A673 (cell line): ENCODE data around the gene USP34.

Source experiments
- EZH2 ChIP-seq: fragments of 200-600 bp; sonication (generic); IDR thresholded peaks from 2 replicates; pipeline ENCODE4 v1.6.1; 2017; ENCODE audit warnings: borderline replicate concordance, low read depth, mild to moderate bottlenecking, mixed read lengths, antibody characterized with exemption, low read length; ENCODE audit not compliant: poor library complexity, severe bottlenecking
- TF ChIP-seq, protein P1 (sequence below): fragments of 300-800, 200-600 bp; sonication (generic); conservative IDR thresholded peaks from 2 replicates; pipeline ENCODE4 v1.5.1; 2017; ENCODE audit warnings: low read depth, mild to moderate bottlenecking, antibody characterized with exemption, low read length, moderate library complexity, mixed read lengths

DNA sequence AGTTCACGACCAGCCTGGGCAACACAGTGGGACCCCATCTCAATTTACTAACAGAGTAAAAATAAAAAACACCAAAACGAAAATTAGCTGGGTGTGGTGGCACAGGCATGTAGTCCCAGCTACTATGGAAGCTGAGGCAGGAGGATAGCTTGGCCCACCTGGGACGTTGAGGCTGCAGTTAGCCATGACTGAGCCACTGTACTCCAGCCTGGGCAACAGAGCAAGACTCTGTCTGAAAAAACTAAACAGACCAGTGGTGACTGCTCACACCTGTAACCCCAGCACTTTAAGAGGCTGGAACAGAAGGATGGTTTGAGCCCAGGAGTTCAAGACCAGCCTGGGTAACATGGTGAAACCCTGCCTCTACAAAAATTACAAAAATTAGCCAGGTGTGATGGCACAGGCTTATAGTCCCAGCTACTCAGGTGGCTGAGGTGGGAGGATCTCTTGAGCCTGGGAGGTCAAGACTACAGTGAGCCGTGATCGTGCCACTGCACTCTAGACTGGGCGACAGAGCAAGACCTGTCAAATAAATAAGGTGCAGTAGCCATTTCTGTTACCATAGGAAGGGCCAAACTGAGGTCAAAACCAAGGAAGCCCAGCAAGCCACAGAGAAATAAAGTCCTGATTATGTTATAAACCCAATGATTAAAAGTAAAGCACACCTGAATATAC is 14.0 kb downstream of the USP34 start:
- TF ChIP-seq, protein P1, sequence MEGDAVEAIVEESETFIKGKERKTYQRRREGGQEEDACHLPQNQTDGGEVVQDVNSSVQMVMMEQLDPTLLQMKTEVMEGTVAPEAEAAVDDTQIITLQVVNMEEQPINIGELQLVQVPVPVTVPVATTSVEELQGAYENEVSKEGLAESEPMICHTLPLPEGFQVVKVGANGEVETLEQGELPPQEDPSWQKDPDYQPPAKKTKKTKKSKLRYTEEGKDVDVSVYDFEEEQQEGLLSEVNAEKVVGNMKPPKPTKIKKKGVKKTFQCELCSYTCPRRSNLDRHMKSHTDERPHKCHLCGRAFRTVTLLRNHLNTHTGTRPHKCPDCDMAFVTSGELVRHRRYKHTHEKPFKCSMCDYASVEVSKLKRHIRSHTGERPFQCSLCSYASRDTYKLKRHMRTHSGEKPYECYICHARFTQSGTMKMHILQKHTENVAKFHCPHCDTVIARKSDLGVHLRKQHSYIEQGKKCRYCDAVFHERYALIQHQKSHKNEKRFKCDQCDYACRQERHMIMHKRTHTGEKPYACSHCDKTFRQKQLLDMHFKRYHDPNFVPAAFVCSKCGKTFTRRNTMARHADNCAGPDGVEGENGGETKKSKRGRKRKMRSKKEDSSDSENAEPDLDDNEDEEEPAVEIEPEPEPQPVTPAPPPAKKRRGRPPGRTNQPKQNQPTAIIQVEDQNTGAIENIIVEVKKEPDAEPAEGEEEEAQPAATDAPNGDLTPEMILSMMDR: no peak
- TF ChIP-seq EZH2: no peak
